Trophoblast cell (in vitro differentiated cells and primary cell): Measurements from ENCODE around the gene IQCM.

Source experiments
- DNase-seq, 2 donors: peaks; one replicate each; pipeline ENCODE4 v3.0.0-alpha.2; 2016
- H2AFZ ChIP-seq: 2 replicates; pipeline ENCODE4 v1.6.1; 2013; ENCODE audit warnings: low read length, moderate library complexity, mild to moderate bottlenecking; ENCODE audit not compliant: insufficient read depth, poor library complexity
- H2AK5ac ChIP-seq: 2 replicates; pipeline ENCODE4 v1.6.1; 2013; ENCODE audit warnings: mild to moderate bottlenecking, low read length
- H2BK120ac ChIP-seq: 2 replicates; pipeline ENCODE4 v1.6.1; 2013; ENCODE audit warnings: low read length, mild to moderate bottlenecking, moderate library complexity; ENCODE audit not compliant: insufficient read depth, poor library complexity
- H2BK12ac ChIP-seq: 2 replicates; pipeline ENCODE4 v1.6.1; 2013; ENCODE audit warnings: mild to moderate bottlenecking, low read length, moderate library complexity
- H2BK5ac ChIP-seq: 2 replicates; pipeline ENCODE4 v1.6.1; 2013; ENCODE audit warnings: low read length, low read depth, moderate library complexity, mild to moderate bottlenecking; ENCODE audit not compliant: poor library complexity
- H3K14ac ChIP-seq: 2 replicates; pipeline ENCODE4 v1.6.1; 2013; ENCODE audit warnings: mild to moderate bottlenecking, low read length
- H3K18ac ChIP-seq: 2 replicates; pipeline ENCODE4 v1.6.1; 2013; ENCODE audit warnings: mild to moderate bottlenecking, low read length
- H3K23ac ChIP-seq: 2 replicates; pipeline ENCODE4 v1.6.1; 2013; ENCODE audit warnings: low read length
- H3K27ac ChIP-seq: 2 replicates; pipeline ENCODE4 v1.5.1; 2013; ENCODE audit warnings: low read depth, mild to moderate bottlenecking, inconsistent platforms, low read length, moderate library complexity
- H3K27me3 ChIP-seq: 2 replicates; pipeline ENCODE4 v1.6.1; 2013; ENCODE audit warnings: inconsistent platforms, mild to moderate bottlenecking, low read length, moderate library complexity; ENCODE audit not compliant: insufficient read depth
- H3K36me3 ChIP-seq, 2 experiments: 1 replicate in 1 of 2; 2 replicates in 1 of 2; pipeline ENCODE4 v1.6.1; 2013; ENCODE audit warnings: low read length in 2 of 2, mild to moderate bottlenecking in 2 of 2, moderate library complexity in 1 of 2; ENCODE audit not compliant: insufficient read depth in 2 of 2, control insufficient read depth in 1 of 2
- H3K4ac ChIP-seq: 2 replicates; pipeline ENCODE4 v1.6.1; 2013; ENCODE audit warnings: low read depth, mild to moderate bottlenecking, low read length, moderate library complexity
- H3K4me1 ChIP-seq, 2 experiments: 1 replicate in 1 of 2; 2 replicates in 1 of 2; pipeline ENCODE4 v1.6.1; 2013; ENCODE audit warnings: low read length in 2 of 2, mild to moderate bottlenecking in 2 of 2, moderate library complexity in 1 of 2; ENCODE audit not compliant: insufficient read depth in 2 of 2, control insufficient read depth in 1 of 2
- H3K4me2 ChIP-seq: 2 replicates; pipeline ENCODE4 v1.6.1; 2013; ENCODE audit warnings: inconsistent platforms, mild to moderate bottlenecking, low read length, moderate library complexity
- H3K4me3 ChIP-seq: 2 replicates; pipeline ENCODE4 v1.5.1; 2013; ENCODE audit warnings: mild to moderate bottlenecking, low read depth, low read length, inconsistent platforms
- H3K79me1 ChIP-seq: one replicate; pipeline ENCODE4 v1.6.1; 2013; ENCODE audit warnings: low read length
- H3K79me2 ChIP-seq: 2 replicates; pipeline ENCODE4 v1.6.1; 2013; ENCODE audit warnings: low read length, mild to moderate bottlenecking; ENCODE audit not compliant: control insufficient read depth, insufficient read depth, poor library complexity
- H3K9ac ChIP-seq: 2 replicates; pipeline ENCODE4 v1.6.1; 2013; ENCODE audit warnings: mild to moderate bottlenecking, low read length
- H3K9me3 ChIP-seq: 2 replicates; pipeline ENCODE4 v1.6.1; 2013; ENCODE audit warnings: low read depth, mild to moderate bottlenecking, control low read depth, inconsistent platforms, low read length; ENCODE audit not compliant: insufficient read depth
- H4K12ac ChIP-seq: 2 replicates; pipeline ENCODE4 v1.6.1; 2013; ENCODE audit warnings: low read depth, mild to moderate bottlenecking, low read length, moderate library complexity
- H4K8ac ChIP-seq: 2 replicates; pipeline ENCODE4 v1.6.1; 2013; ENCODE audit warnings: low read depth, mild to moderate bottlenecking, low read length, moderate library complexity
- H4K91ac ChIP-seq: one replicate; pipeline ENCODE4 v1.6.1; 2013; ENCODE audit warnings: low read depth, mild to moderate bottlenecking, low read length, moderate library complexity
- WGBS: extraction: QIAGEN DNeasy Blood & Tissue Kit; methylation state at CpG from one replicate; pipeline ENCODE4 v1.1.7; 2013; ENCODE audit warnings: missing lambda C conversion rate; ENCODE audit not compliant: insufficient read length, insufficient coverage; ENCODE audit errors: extremely low coverage; 5-methylcytosine and 5-hydroxymethylcytosine counted together

IQCM gene

DNA sequence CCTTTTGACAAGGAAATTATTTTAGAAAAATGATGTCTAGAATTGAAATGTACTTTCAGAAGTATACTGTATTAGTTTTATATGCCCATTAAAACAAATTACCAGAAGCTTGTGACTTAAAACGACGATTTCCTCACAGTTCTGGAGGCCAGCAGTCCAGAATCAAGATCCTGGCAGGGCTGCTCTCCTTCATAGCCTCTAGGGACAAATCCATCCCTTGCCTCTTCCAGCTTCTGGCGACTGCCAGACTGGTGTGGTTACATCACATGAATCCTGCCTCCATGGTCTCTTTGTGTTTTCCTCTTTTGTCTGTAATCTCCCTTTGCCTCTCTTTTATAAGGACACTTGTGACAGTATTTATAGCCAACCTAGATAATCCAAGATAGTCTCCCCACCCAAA lies 97.1 kb downstream of the IQCM start:
- H3K9ac ChIP-seq: no peak overlapping the region
- no peak overlapping the region for H4K8ac ChIP-seq
- no peak overlapping the region for H3K18ac ChIP-seq
- no peak overlapping the region for H3K23ac ChIP-seq
- no peak overlapping the region for H2BK120ac ChIP-seq
- no peaks in the 10 kb centered on the region for H3K27me3 ChIP-seq
- no peak overlapping the region for H2AFZ ChIP-seq
- no CpG with 5 or more reads among the region's 3 CpGs for WGBS
- no peak overlapping the region for H2BK5ac ChIP-seq
- H3K4me2 ChIP-seq: no peak overlapping the region
- no peaks in the 10 kb centered on the region for H3K36me3 ChIP-seq
- no peak overlapping the region for H3K4me3 ChIP-seq
- no peak overlapping the region for H3K14ac ChIP-seq
- no peak overlapping the region for H2AK5ac ChIP-seq
- peaks cover 11% of the 10 kb centered on the region for H3K9me3 ChIP-seq
- H3K4ac ChIP-seq: no peak overlapping the region
- DNase-seq: no peak
- H3K79me2 ChIP-seq: no peaks in the 10 kb centered on the region
- no peaks in the 10 kb centered on the region for H3K79me1 ChIP-seq
- H4K91ac ChIP-seq: no peak overlapping the region
- no peak overlapping the region for H2BK12ac ChIP-seq
- H4K12ac ChIP-seq: no peak overlapping the region
- H3K27ac ChIP-seq: no peak overlapping the region
- H3K4me1 ChIP-seq: no peaks in the 10 kb centered on the region

DNA sequence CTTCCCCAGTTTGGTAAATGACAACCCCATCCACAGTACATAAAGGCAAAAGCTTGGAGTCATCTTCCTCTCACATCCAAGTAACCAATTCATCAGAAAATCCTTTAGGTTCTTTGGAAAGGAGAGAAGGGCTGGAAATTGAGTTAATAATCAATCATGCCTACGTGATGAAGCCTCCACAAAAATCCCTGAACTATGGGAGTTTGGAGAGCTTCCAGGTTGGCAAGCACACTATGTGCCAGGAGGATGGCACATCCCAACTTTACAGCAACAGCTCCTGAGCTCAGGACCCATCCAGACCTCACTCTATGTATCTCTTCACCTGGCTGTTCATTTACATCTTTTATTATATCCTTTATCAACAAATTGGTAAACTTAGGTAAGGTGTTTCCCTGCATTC lies 98.9 kb downstream of the IQCM start:
- Histone ChIP-seq H3K4me1 (no peaks in the 10 kb centered on the region), H3K79me1 (no peaks in the 10 kb centered on the region), H3K23ac (no peak overlapping the region), H2AFZ (no peak overlapping the region), H2BK120ac (no peak overlapping the region), H2BK5ac (no peak overlapping the region), H3K4me2 (no peak overlapping the region), H3K4ac (no peak overlapping the region), H3K18ac (no peak overlapping the region), H3K9ac (no peak overlapping the region), H4K91ac (no peak overlapping the region), H3K9me3 (peaks cover 11% of the 10 kb centered on the region), H3K4me3 (no peak overlapping the region), H4K8ac (no peak overlapping the region), H3K14ac (no peak overlapping the region), H3K27ac (no peak overlapping the region), H3K36me3 (no peaks in the 10 kb centered on the region), H2BK12ac (no peak overlapping the region), H3K79me2 (no peaks in the 10 kb centered on the region), H3K27me3 (no peaks in the 10 kb centered on the region), H4K12ac (no peak overlapping the region), H2AK5ac (no peak overlapping the region)
- DNase-seq: no peak
- WGBS: no CpG with 5 or more reads among the region's 1 CpG

DNA sequence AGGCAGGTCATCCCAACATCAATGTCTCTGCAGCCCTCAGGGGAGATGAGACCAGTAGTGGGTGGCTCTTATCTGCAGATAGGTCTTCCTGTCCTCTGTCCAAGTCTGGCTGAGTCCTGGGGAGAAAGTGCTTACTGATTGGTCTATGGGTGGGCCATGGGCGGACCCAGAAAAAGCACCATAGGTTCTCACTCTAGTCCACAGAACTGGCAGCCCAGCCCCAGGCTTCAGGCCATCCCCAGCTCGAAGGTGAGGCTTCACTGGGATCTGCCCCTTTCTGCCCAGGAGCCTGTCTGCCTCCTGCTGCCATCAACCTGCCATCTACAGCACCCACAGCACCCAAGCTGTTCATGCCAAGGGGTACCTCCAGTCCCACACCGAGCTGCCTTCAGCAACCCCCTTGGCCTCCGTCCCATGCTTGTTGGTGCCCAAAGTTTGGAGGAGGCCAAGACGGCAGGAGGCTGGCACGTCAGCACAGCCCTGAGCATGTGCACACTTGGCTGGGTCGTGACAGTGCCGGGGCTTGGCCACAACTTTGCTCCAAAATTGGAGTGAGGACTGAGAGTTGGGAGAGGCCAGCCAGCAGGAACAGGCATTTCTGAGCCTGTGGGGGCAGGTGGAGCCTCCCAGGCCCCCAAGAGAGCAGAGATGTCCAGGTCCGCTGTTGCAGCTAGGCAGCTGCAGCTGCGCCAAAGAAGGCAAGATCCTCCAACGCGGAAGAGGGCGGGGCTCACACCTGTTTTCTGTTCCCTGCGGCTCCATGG lies 99.6 kb downstream of the IQCM start:
- H3K27me3 ChIP-seq: no peaks in the 10 kb centered on the region
- no peak overlapping the region for H4K8ac ChIP-seq
- no peak overlapping the region for H2BK120ac ChIP-seq
- H3K79me2 ChIP-seq: no peaks in the 10 kb centered on the region
- no peak overlapping the region for H3K4ac ChIP-seq
- H2AK5ac ChIP-seq: no peak overlapping the region
- H2BK5ac ChIP-seq: no peak overlapping the region
- no peak overlapping the region for H3K18ac ChIP-seq
- H3K23ac ChIP-seq: no peak overlapping the region
- H3K4me1 ChIP-seq: no peaks in the 10 kb centered on the region
- no peak for DNase-seq
- no peak overlapping the region for H2BK12ac ChIP-seq
- no peak overlapping the region for H3K9ac ChIP-seq
- H3K9me3 ChIP-seq: peaks cover 11% of the 10 kb centered on the region
- no peak overlapping the region for H3K4me2 ChIP-seq
- H3K36me3 ChIP-seq: no peaks in the 10 kb centered on the region
- H4K12ac ChIP-seq: no peak overlapping the region
- H3K27ac ChIP-seq: no peak overlapping the region
- no peak overlapping the region for H3K14ac ChIP-seq
- H2AFZ ChIP-seq: no peak overlapping the region
- no peaks in the 10 kb centered on the region for H3K79me1 ChIP-seq
- no CpG with 5 or more reads among the region's 14 CpGs for WGBS
- peak overlapping the region; percentile 5 for H3K4me3 ChIP-seq
- no peak overlapping the region for H4K91ac ChIP-seq

DNA sequence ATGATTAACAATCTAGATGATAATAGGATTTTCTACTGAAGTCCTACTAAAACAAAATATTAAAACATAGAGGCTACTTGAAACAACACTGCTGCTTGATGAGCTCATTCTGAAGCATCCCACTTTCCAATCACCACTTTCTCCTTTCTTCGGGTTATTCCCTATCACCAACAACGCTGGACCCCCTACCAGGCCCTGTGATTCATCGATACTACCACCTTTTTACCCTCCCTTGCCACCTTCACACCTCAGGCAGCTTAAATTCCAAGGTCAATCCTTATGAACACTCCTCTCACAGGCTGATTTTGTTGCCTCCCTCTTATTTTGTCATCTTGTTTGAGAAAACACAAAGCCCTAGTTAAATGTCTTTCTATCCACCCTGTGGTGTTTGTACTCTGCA lies 102.6 kb downstream of the IQCM start:
- no peaks in the 10 kb centered on the region for H3K79me2 ChIP-seq
- H3K4me1 ChIP-seq: no peaks in the 10 kb centered on the region
- H3K23ac ChIP-seq: no peak overlapping the region
- no peak overlapping the region for H3K14ac ChIP-seq
- no peak overlapping the region for H2AFZ ChIP-seq
- H4K12ac ChIP-seq: no peak overlapping the region
- H3K4me3 ChIP-seq: no peak overlapping the region
- no peak overlapping the region for H3K4me2 ChIP-seq
- H2BK5ac ChIP-seq: no peak overlapping the region
- H3K27ac ChIP-seq: no peak overlapping the region
- H3K9me3 ChIP-seq: peaks cover 11% of the 10 kb centered on the region
- H2BK120ac ChIP-seq: no peak overlapping the region
- H3K36me3 ChIP-seq: no peaks in the 10 kb centered on the region
- H3K4ac ChIP-seq: no peak overlapping the region
- H4K91ac ChIP-seq: no peak overlapping the region
- no peak for DNase-seq
- no peak overlapping the region for H2AK5ac ChIP-seq
- no peak overlapping the region for H4K8ac ChIP-seq
- H3K18ac ChIP-seq: no peak overlapping the region
- no peak overlapping the region for H2BK12ac ChIP-seq
- H3K79me1 ChIP-seq: no peaks in the 10 kb centered on the region
- no peaks in the 10 kb centered on the region for H3K27me3 ChIP-seq
- no peak overlapping the region for H3K9ac ChIP-seq
- no CpG with 5 or more reads among the region's 3 CpGs for WGBS
